ENCODE measurements around the gene PGAP1. TPM values are rescaled to one million over a fixed set of nuclear protein-coding genes. Genes with fewer than 3 reads are reported as not detected.

Gene PGAP1
- total and polyA plus RNA-seq, 3 experiments from 2014 or later = 1.5 to 8.7 (median 7.1) TPM

DNA sequence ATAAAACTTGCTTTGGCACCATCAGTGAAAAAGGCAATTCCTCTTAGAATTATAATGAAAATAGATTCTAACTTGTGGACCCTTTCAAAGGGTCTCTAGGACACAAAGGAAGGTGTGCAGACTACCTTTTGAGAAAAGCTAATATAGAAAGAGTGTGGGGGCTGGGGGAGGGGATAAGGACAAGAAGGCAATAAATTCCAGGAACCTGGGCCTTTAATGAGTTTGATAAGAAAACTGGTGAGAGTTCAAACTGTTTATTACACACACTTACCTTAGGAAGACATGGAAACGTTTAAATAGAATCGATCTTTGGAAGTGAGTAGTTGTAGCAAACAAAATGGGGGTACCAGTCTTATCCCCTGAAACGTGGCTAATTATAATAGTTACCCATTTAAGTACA, 39.6 kb upstream of the PGAP1 start:
- Histone ChIP-seq H3K36me3 (ENCODE audit: insufficient read depth, low read length) (no peaks in the 10 kb centered on the region), H3K4me3 (ENCODE audit: low read length) (no peak overlapping the region), H3K9me3 (ENCODE audit: low read length) (no peaks in the 10 kb centered on the region), H3K27ac (ENCODE audit: low read depth, low read length) (no peak overlapping the region), H3K27me3 (ENCODE audit: insufficient read depth, low read length, poor library complexity, severe bottlenecking) (no peaks in the 10 kb centered on the region), H3K4me1 (ENCODE audit: insufficient read depth, low read length) (no peaks in the 10 kb centered on the region)
- Mint-ChIP-seq H3K9me3 (no peaks in the 10 kb centered on the region), H3K4me1 (peaks cover 12 to 18% (median 13%) of the 10 kb centered on the region in 3 donors), H3K36me3 (peaks cover 0 to 5% (median 3%) of the 10 kb centered on the region in 3 donors), H3K4me3 (no peak overlapping the region), H3K27me3 (no peaks in the 10 kb centered on the region), H3K27ac (no peak overlapping the region)
- no peak for DNase-seq
- ChIA-PET CTCF (no interaction called here), POLR2A (no interaction called here)

- no peak for DNase-seq
- Mint-ChIP-seq H3K9me3 (no peaks in the 10 kb centered on the region), H3K27ac (no peak overlapping the region), H3K4me3 (no peak overlapping the region), H3K27me3 (no peaks in the 10 kb centered on the region), H3K4me1 (peaks cover 12 to 18% (median 13%) of the 10 kb centered on the region in 3 donors), H3K36me3 (peaks cover 0 to 5% (median 3%) of the 10 kb centered on the region in 3 donors)
- Histone ChIP-seq H3K27me3 (ENCODE audit: insufficient read depth, low read length, poor library complexity, severe bottlenecking) (no peaks in the 10 kb centered on the region), H3K9me3 (ENCODE audit: low read length) (no peaks in the 10 kb centered on the region), H3K36me3 (ENCODE audit: insufficient read depth, low read length) (no peaks in the 10 kb centered on the region), H3K4me1 (ENCODE audit: insufficient read depth, low read length) (no peaks in the 10 kb centered on the region), H3K27ac (ENCODE audit: low read depth, low read length) (no peak overlapping the region), H3K4me3 (ENCODE audit: low read length) (no peak overlapping the region)
- POLR2A ChIA-PET = no interaction called here
- CTCF ChIA-PET = no interaction called here
These were observed 39.1 kb upstream of the PGAP1 start for GRCh38 chr2:196965651-196966050.

- ChIA-PET POLR2A (no interaction called here), CTCF (no interaction called here)
- Mint-ChIP-seq H3K4me3 (no peak overlapping the region), H3K27ac (peak overlapping the region in 1 of 8 donors; percentile 64), H3K9me3 (no peaks in the 10 kb centered on the region), H3K4me1 (peaks cover 12 to 18% (median 13%) of the 10 kb centered on the region in 3 donors), H3K27me3 (no peaks in the 10 kb centered on the region), H3K36me3 (peaks cover 0 to 5% (median 3%) of the 10 kb centered on the region in 3 donors)
- H3K27ac ChIP-seq (ENCODE audit: low read depth, low read length) = no peak overlapping the region
- no peaks in the 10 kb centered on the region for H3K4me1 ChIP-seq (ENCODE audit: insufficient read depth, low read length)
- no peak for DNase-seq
- H3K4me3 ChIP-seq (ENCODE audit: low read length) = no peak overlapping the region
- no peaks in the 10 kb centered on the region for H3K36me3 ChIP-seq (ENCODE audit: insufficient read depth, low read length)
- no peaks in the 10 kb centered on the region for H3K27me3 ChIP-seq (ENCODE audit: insufficient read depth, low read length, poor library complexity, severe bottlenecking)
- no peaks in the 10 kb centered on the region for H3K9me3 ChIP-seq (ENCODE audit: low read length)
These were observed 37.5 kb upstream of the PGAP1 start for GRCh38 chr2:196963961-196964360.

GRCh38 chr2:196963043-196963442, 36.5 kb upstream of the PGAP1 start:
- no peak overlapping the region for H3K4me3 ChIP-seq (ENCODE audit: low read length)
- no peaks in the 10 kb centered on the region for H3K27me3 ChIP-seq (ENCODE audit: insufficient read depth, low read length, poor library complexity, severe bottlenecking)
- H3K9me3 ChIP-seq (ENCODE audit: low read length) = no peaks in the 10 kb centered on the region
- H3K36me3 ChIP-seq (ENCODE audit: insufficient read depth, low read length) = no peaks in the 10 kb centered on the region
- Mint-ChIP-seq H3K4me3 (no peak overlapping the region), H3K4me1 (peaks cover 12 to 18% (median 13%) of the 10 kb centered on the region in 3 donors), H3K9me3 (no peaks in the 10 kb centered on the region), H3K27me3 (no peaks in the 10 kb centered on the region), H3K36me3 (peaks cover 0 to 8% (median 3%) of the 10 kb centered on the region in 3 donors), H3K27ac (no peak overlapping the region)
- ChIA-PET POLR2A (no interaction called here), CTCF (no interaction called here)
- no peaks in the 10 kb centered on the region for H3K4me1 ChIP-seq (ENCODE audit: insufficient read depth, low read length)
- DNase-seq = no peak
- H3K27ac ChIP-seq (ENCODE audit: low read depth, low read length) = no peak overlapping the region

- POLR2A ChIA-PET = no interaction called here
- H3K4me3 Mint-ChIP-seq = no peak overlapping the region
- no peak overlapping the region for H3K27ac ChIP-seq (ENCODE audit: low read depth, low read length)
- no peaks in the 10 kb centered on the region for H3K27me3 ChIP-seq (ENCODE audit: insufficient read depth, low read length, poor library complexity, severe bottlenecking)
- no peaks in the 10 kb centered on the region for H3K36me3 ChIP-seq (ENCODE audit: insufficient read depth, low read length)
- no peaks in the 10 kb centered on the region for H3K4me1 ChIP-seq (ENCODE audit: insufficient read depth, low read length)
- no peak overlapping the region for H3K4me3 ChIP-seq (ENCODE audit: low read length)
- no peaks in the 10 kb centered on the region for H3K27me3 Mint-ChIP-seq
- no peaks in the 10 kb centered on the region for H3K9me3 Mint-ChIP-seq
- no peaks in the 10 kb centered on the region for H3K9me3 ChIP-seq (ENCODE audit: low read length)
- DNase-seq = no peak
- peaks cover 12 to 18% (median 13%) of the 10 kb centered on the region in 3 donors for H3K4me1 Mint-ChIP-seq
- CTCF ChIA-PET = no interaction called here
- H3K36me3 Mint-ChIP-seq = peaks cover 0 to 4% (median 0%) of the 10 kb centered on the region in 3 donors
- H3K27ac Mint-ChIP-seq = no peak overlapping the region
These were observed 35.8 kb upstream of the PGAP1 start for GRCh38 chr2:196962325-196962724.

- Histone ChIP-seq H3K27me3 (ENCODE audit: insufficient read depth, low read length, poor library complexity, severe bottlenecking) (no peaks in the 10 kb centered on the region), H3K4me1 (ENCODE audit: insufficient read depth, low read length) (no peaks in the 10 kb centered on the region), H3K27ac (ENCODE audit: low read depth, low read length) (no peak overlapping the region), H3K9me3 (ENCODE audit: low read length) (no peaks in the 10 kb centered on the region), H3K4me3 (ENCODE audit: low read length) (no peak overlapping the region), H3K36me3 (ENCODE audit: insufficient read depth, low read length) (no peaks in the 10 kb centered on the region)
- ChIA-PET POLR2A (no interaction called here), CTCF (no interaction called here)
- Mint-ChIP-seq H3K9me3 (no peaks in the 10 kb centered on the region), H3K4me1 (peaks cover 12 to 18% (median 13%) of the 10 kb centered on the region in 3 donors), H3K36me3 (peaks cover 0 to 4% (median 0%) of the 10 kb centered on the region in 3 donors), H3K27me3 (no peaks in the 10 kb centered on the region), H3K4me3 (no peak overlapping the region), H3K27ac (no peak overlapping the region)
- no peak for DNase-seq
These were observed 35.4 kb upstream of the PGAP1 start for GRCh38 chr2:196961889-196962288.

DNA sequence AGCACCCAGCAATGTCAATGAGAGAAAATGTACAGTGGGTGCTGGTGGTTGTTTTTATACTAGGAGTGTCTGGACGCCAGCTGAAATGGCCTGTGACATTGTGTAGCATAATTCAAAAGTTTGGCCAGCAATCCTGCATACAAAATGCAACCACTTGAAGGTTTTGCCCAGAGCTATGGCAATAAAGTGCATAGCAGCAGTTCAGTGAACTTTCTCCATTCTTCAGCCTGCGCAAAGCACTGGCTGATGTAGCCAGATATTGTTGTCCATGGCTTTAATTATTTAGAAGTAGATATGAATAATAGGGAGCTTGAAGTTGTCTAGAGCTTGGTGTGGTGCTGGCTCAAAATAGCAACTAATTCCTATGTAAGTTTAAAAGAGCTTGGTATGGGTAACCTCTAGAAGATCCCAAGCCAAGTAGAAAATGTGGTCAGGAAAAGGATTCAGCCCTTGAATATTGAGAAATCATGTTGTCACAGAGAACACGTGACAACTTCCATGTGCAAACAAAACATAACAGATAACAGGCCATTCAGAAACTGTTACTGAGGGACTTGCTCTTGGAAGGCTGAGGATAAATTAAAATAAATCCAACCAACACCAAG, 33.3 kb upstream of the PGAP1 start:
- H3K27me3 ChIP-seq (ENCODE audit: insufficient read depth, low read length, poor library complexity, severe bottlenecking) = no peaks in the 10 kb centered on the region
- no peak overlapping the region for H3K27ac ChIP-seq (ENCODE audit: low read depth, low read length)
- H3K36me3 ChIP-seq (ENCODE audit: insufficient read depth, low read length) = no peaks in the 10 kb centered on the region
- no peaks in the 10 kb centered on the region for H3K4me1 ChIP-seq (ENCODE audit: insufficient read depth, low read length)
- no peaks in the 10 kb centered on the region for H3K9me3 ChIP-seq (ENCODE audit: low read length)
- no peak overlapping the region for H3K27ac Mint-ChIP-seq
- POLR2A ChIA-PET = interaction anchor here (0.6 kb wide), 1 partner anchor 35 kb away, joined by 4 read pairs; no protein-coding TSS in a partner anchor
- CTCF ChIA-PET = no interaction called here
- no peak for DNase-seq
- H3K36me3 Mint-ChIP-seq = peaks cover 0 to 4% (median 0%) of the 10 kb centered on the region in 3 donors
- H3K27me3 Mint-ChIP-seq = peaks cover 0 to 4% of the 10 kb centered on the region in 2 donors
- no peaks in the 10 kb centered on the region for H3K9me3 Mint-ChIP-seq
- peaks cover 12 to 18% (median 13%) of the 10 kb centered on the region in 3 donors for H3K4me1 Mint-ChIP-seq
- H3K4me3 Mint-ChIP-seq = no peak overlapping the region
- H3K4me3 ChIP-seq (ENCODE audit: low read length) = no peak overlapping the region

GRCh38 chr2:196959281-196959680, 32.8 kb upstream of the PGAP1 start:
- CTCF ChIA-PET = no interaction called here
- H3K4me3 Mint-ChIP-seq = no peak overlapping the region
- POLR2A ChIA-PET = no interaction called here
- Histone ChIP-seq H3K27me3 (ENCODE audit: insufficient read depth, low read length, poor library complexity, severe bottlenecking) (no peaks in the 10 kb centered on the region), H3K4me1 (ENCODE audit: insufficient read depth, low read length) (no peaks in the 10 kb centered on the region), H3K9me3 (ENCODE audit: low read length) (no peaks in the 10 kb centered on the region), H3K36me3 (ENCODE audit: insufficient read depth, low read length) (no peaks in the 10 kb centered on the region), H3K4me3 (ENCODE audit: low read length) (no peak overlapping the region), H3K27ac (ENCODE audit: low read depth, low read length) (no peak overlapping the region)
- peaks cover 0 to 4% of the 10 kb centered on the region in 2 donors for H3K27me3 Mint-ChIP-seq
- peaks cover 12 to 18% (median 13%) of the 10 kb centered on the region in 3 donors for H3K4me1 Mint-ChIP-seq
- H3K27ac Mint-ChIP-seq = no peak overlapping the region
- H3K9me3 Mint-ChIP-seq = no peaks in the 10 kb centered on the region
- H3K36me3 Mint-ChIP-seq = peaks cover 0 to 4% (median 0%) of the 10 kb centered on the region in 3 donors
- no peak for DNase-seq
